Measurements from ENCODE around the gene KHSRP. TPM values are rescaled to one million over a fixed set of nuclear protein-coding genes. Genes with fewer than 3 reads are reported as not detected.

The KHSRP gene
- total RNA-seq, 2 donors from 2014 or later: 146 to 277 TPM

- H3K27me3 ChIP-seq (replicated peaks; ENCODE audit: insufficient read depth): no peaks in the 10 kb centered on the region
- H3K4me1 ChIP-seq (replicated peaks): peaks cover 3% of the 10 kb centered on the region
- intact Hi-C loops (cut with DNase I): no loop called here
- TF ChIP-seq POLR2A (IDR thresholded peaks at IDR 0.05) (no peak), POLR2AphosphoS5 (IDR thresholded peaks at IDR 0.05) (no peak)
- TF ChIP-seq, protein P1, sequence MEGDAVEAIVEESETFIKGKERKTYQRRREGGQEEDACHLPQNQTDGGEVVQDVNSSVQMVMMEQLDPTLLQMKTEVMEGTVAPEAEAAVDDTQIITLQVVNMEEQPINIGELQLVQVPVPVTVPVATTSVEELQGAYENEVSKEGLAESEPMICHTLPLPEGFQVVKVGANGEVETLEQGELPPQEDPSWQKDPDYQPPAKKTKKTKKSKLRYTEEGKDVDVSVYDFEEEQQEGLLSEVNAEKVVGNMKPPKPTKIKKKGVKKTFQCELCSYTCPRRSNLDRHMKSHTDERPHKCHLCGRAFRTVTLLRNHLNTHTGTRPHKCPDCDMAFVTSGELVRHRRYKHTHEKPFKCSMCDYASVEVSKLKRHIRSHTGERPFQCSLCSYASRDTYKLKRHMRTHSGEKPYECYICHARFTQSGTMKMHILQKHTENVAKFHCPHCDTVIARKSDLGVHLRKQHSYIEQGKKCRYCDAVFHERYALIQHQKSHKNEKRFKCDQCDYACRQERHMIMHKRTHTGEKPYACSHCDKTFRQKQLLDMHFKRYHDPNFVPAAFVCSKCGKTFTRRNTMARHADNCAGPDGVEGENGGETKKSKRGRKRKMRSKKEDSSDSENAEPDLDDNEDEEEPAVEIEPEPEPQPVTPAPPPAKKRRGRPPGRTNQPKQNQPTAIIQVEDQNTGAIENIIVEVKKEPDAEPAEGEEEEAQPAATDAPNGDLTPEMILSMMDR (IDR thresholded peaks at IDR 0.05): no peak
- DNase-seq (ENCODE audit: low spot score): no peak
- H3K9me3 ChIP-seq: no peaks in the 10 kb centered on the region
- no peak overlapping the region for H3K4me3 ChIP-seq
- H3K27ac ChIP-seq: no peak overlapping the region
- WGBS: 78% methylated on average over 9 of the region's 9 CpGs
- peaks cover 24 to 33% of the 10 kb centered on the region in 2 donors for H3K36me3 ChIP-seq
Measured at GRCh38 chr19:6378486-6378885, 46.1 kb downstream of the KHSRP start.

GRCh38 chr19:6378041-6378440 is 46.6 kb downstream of the KHSRP start:
- TF ChIP-seq POLR2A (IDR thresholded peaks at IDR 0.05) (no peak), POLR2AphosphoS5 (IDR thresholded peaks at IDR 0.05) (no peak)
- TF ChIP-seq, protein P1 (IDR thresholded peaks at IDR 0.05): no peak
- no peak for DNase-seq (ENCODE audit: low spot score)
- intact Hi-C loops (cut with DNase I): no loop called here
- Histone ChIP-seq H3K27ac (no peak overlapping the region), H3K4me3 (no peak overlapping the region), H3K27me3 (replicated peaks; ENCODE audit: insufficient read depth) (no peaks in the 10 kb centered on the region), H3K4me1 (replicated peaks) (peaks cover 3% of the 10 kb centered on the region), H3K36me3 (peaks cover 22 to 28% of the 10 kb centered on the region in 2 donors), H3K9me3 (no peaks in the 10 kb centered on the region)
- WGBS: 34% methylated on average over 6 of the region's 6 CpGs

GRCh38 chr19:6376512-6377190 is 48.0 kb downstream of the KHSRP start:
- Histone ChIP-seq H3K4me3 (no peak overlapping the region), H3K4me1 (replicated peaks) (peaks cover 3% of the 10 kb centered on the region), H3K36me3 (peaks cover 16 to 23% of the 10 kb centered on the region in 2 donors), H3K27me3 (replicated peaks; ENCODE audit: insufficient read depth) (no peaks in the 10 kb centered on the region), H3K9me3 (no peaks in the 10 kb centered on the region), H3K27ac (no peak overlapping the region)
- intact Hi-C loops (cut with DNase I): no loop called here
- TF ChIP-seq, protein P1 (IDR thresholded peaks at IDR 0.05): no peak
- TF ChIP-seq POLR2AphosphoS5 (IDR thresholded peaks at IDR 0.05): no peak
- TF ChIP-seq POLR2A (IDR thresholded peaks at IDR 0.05): no peak
- WGBS: 68% methylated on average over 19 of the region's 19 CpGs
- no peak for DNase-seq (ENCODE audit: low spot score)

- Histone ChIP-seq H3K27me3 (replicated peaks; ENCODE audit: insufficient read depth) (no peaks in the 10 kb centered on the region), H3K4me1 (replicated peaks) (peaks cover 3% of the 10 kb centered on the region), H3K36me3 (peaks cover 9 to 12% of the 10 kb centered on the region in 2 donors), H3K27ac (no peak within 1 kb of the TSS), H3K4me3 (no peak within 1 kb of the TSS), H3K9me3 (no peaks in the 10 kb centered on the region)
- WGBS: 87% methylated on average over 20 of the region's 25 CpGs
- intact Hi-C loops (cut with DNase I): no loop called here
- DNase-seq (ENCODE audit: low spot score): no peak
- TF ChIP-seq POLR2A (IDR thresholded peaks at IDR 0.05) (no peak), POLR2AphosphoS5 (IDR thresholded peaks at IDR 0.05) (no peak)
- TF ChIP-seq, protein P1 (IDR thresholded peaks at IDR 0.05): no peak
Measured at GRCh38 chr19:6375411-6376010, 49.1 kb downstream of the KHSRP start, which contains the start of gene PSPN. PSPN (minus strand) TSS chr19:6375933; CDS start chr19:6375849, 84 bp downstream.
